Panc1 (cell line): ENCODE measurements around the gene TBC1D12. TPM values are rescaled to one million over a fixed set of nuclear protein-coding genes. Genes with fewer than 3 reads are reported as not detected.

Experiments
- ATAC-seq: fragments of 200-7000 bp; cut with Tn5 transposase; 2 replicates; pipeline ENCODE4 v1.9.1; 2020; ENCODE audit warnings: mild to moderate bottlenecking, moderate library complexity
- BruUV-seq: library from RNA; stranded (reverse); fragments of 400-500 nt; replicated peaks from 2 replicates; lab custom pipeline; 2021; lab: Mats Ljungman, UMichigan
- CTCF ChIA-PET: fragments of 300-600 bp; sonication (Branson Sonifier 250); formaldehyde crosslinking; loops from one replicate; lab custom pipeline; 2022; ENCODE audit warnings: antibody characterized with exemption; lab: Charles Lee
- POLR2A ChIA-PET: fragments of 300-600 bp; sonication (Branson Sonifier 250); formaldehyde crosslinking; loops from one replicate; lab custom pipeline; 2022; ENCODE audit warnings: antibody characterized with exemption; lab: Charles Lee
- DNase-seq: peaks from one replicate; pipeline ENCODE4 v3.0.0-alpha.2; 2010; ENCODE audit warnings: low read depth, low spot score
- H3K27ac ChIP-seq: 2 replicates; pipeline ENCODE4 v1.5.1; 2011; ENCODE audit warnings: mild to moderate bottlenecking, low read length, inconsistent platforms
- H3K27me3 ChIP-seq: fragments of 200-500 bp; sonication (Bioruptor generic); 2 replicates; pipeline ENCODE4 v1.6.0; 2014; ENCODE audit warnings: low read length, inconsistent platforms; ENCODE audit not compliant: control insufficient read depth, insufficient read depth
- H3K36me3 ChIP-seq: fragments of 200-500 bp; sonication (Bioruptor generic); 2 replicates; pipeline ENCODE4 v1.5.1; 2014; ENCODE audit warnings: inconsistent platforms, mild to moderate bottlenecking, low read length, moderate library complexity; ENCODE audit not compliant: control insufficient read depth, insufficient read depth
- H3K4me1 ChIP-seq: 2 replicates; pipeline ENCODE4 v1.5.1; 2011; ENCODE audit warnings: inconsistent platforms, mild to moderate bottlenecking, low read length, moderate library complexity; ENCODE audit not compliant: control insufficient read depth, insufficient read depth
- H3K4me3 ChIP-seq, 2 experiments: 2 replicates each; pipeline ENCODE4 v1.5.1; 2011 to 2012; ENCODE audit warnings: low read depth in 2 of 2, low read length in 2 of 2, mild to moderate bottlenecking in 2 of 2, inconsistent platforms in 1 of 2, moderate library complexity in 1 of 2
- H3K9me3 ChIP-seq: fragments of 200-500 bp; sonication (Bioruptor generic); 2 replicates; pipeline ENCODE4 v1.5.1; 2014; ENCODE audit warnings: low read depth, mild to moderate bottlenecking, inconsistent platforms, low read length, moderate library complexity; ENCODE audit not compliant: control insufficient read depth, insufficient read depth
- CTCF ChIP-seq: fragments of 450-650 bp; IDR thresholded peaks from 2 replicates; pipeline ENCODE4 v1.5.1; 2017; ENCODE audit warnings: mild to moderate bottlenecking
- POLR2AphosphoS5 ChIP-seq: IDR thresholded peaks from 2 replicates; pipeline ENCODE4 v1.6.1; 2012; ENCODE audit warnings: mild to moderate bottlenecking, low read depth, low read length, moderate library complexity
- REST ChIP-seq, 2 experiments: IDR thresholded peaks; 2 replicates each; pipeline ENCODE4 v1.6.1; 2011 to 2012; ENCODE audit warnings: low read depth in 2 of 2, control low read depth in 1 of 2, low read length in 1 of 2, mild to moderate bottlenecking in 1 of 2, moderate library complexity in 1 of 2; ENCODE audit not compliant: insufficient read depth in 1 of 2
- SIN3A ChIP-seq: IDR thresholded peaks from 2 replicates; pipeline ENCODE4 v1.6.1; 2012; ENCODE audit warnings: low read depth, mild to moderate bottlenecking, low read length, moderate library complexity, borderline replicate concordance; ENCODE audit not compliant: insufficient read depth
- TCF7L2 ChIP-seq: IDR thresholded peaks from 2 replicates; pipeline ENCODE4 v1.6.1; 2011; ENCODE audit warnings: mild to moderate bottlenecking, low read depth, low read length, inconsistent platforms
- in situ Hi-C: cut with HindIII; loops from 2 replicates; pipeline ENCODE4 v1.10.0; 2016; ENCODE audit warnings: low sequenced_read_pairs, low pct_unique_long_range_greater_than_20kb
- intact Hi-C: fragments of 100-400 bp; cut with micrococcal nuclease; formaldehyde crosslinking; loops from one replicate; pipeline ENCODE4 v1.10.0; 2022; ENCODE audit not compliant: unreplicated experiment
- total RNA-seq: library from RNA; stranded (reverse); gene quantifications from one replicate; pipeline ENCODE4 v1.2.1, GENCODE V29; 2021; ENCODE audit not compliant: unreplicated experiment

TBC1D12 gene
- total RNA-seq, 1 experiment from 2014 or later: 23.7 TPM

DNA sequence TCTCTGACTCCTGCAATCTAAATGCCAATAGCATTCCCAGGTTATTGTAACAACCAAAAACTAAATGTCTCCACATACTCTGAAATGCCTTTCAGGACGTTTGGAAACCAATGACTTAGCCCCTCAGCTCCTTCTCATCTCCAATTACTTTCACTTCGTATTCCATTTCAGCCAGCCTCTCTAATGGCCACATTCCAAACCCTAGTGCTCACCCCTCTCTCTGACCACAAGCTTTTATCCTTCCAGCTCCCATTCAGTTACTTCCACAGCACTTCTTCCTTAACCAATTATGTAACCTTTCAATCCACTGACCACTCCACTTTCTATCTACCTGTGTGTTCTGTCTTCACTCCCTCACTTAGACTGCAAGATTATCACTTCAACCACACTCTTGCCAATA is 43.9 kb upstream of the TBC1D12 start:
- BruUV-seq: no TSS peak
- intact Hi-C loops (no loop called here), in situ Hi-C loops (no loop called here)
- Histone ChIP-seq H3K4me1 (peaks cover 25% of the 10 kb centered on the region), H3K27ac (peak overlapping the region; percentile 44), H3K27me3 (no peaks in the 10 kb centered on the region), H3K36me3 (peaks cover 49% of the 10 kb centered on the region), H3K4me3 (no peak overlapping the region), H3K9me3 (no peaks in the 10 kb centered on the region)
- POLR2A ChIA-PET: no interaction called here
- no peak for DNase-seq
- CTCF ChIA-PET: interaction anchor here (0.5 kb wide), 1 partner anchor 68 kb away, joined by 5 read pairs; no protein-coding TSS in a partner anchor
- no peak for TF ChIP-seq POLR2AphosphoS5
- TF ChIP-seq TCF7L2: no peak
- TF ChIP-seq SIN3A: no peak
- no peak for TF ChIP-seq CTCF
- no peak for TF ChIP-seq REST (IDR thresholded peaks at IDR 0.05; ENCODE audit: insufficient read depth in 1 of 2, low read depth in 2 of 2, low read length in 1 of 2)
- no peak for ATAC-seq

GRCh38 chr10:94361171-94361794 is 41.1 kb upstream of the TBC1D12 start:
- intact Hi-C loops: loop anchor here (5.0 kb wide), 1 partner anchor 81 kb away; no protein-coding TSS in a partner anchor
- BruUV-seq: no TSS peak
- Histone ChIP-seq H3K27me3 (no peaks in the 10 kb centered on the region), H3K4me3 (peak overlapping the region; percentile 83 to 86), H3K36me3 (peaks cover 24% of the 10 kb centered on the region), H3K4me1 (peaks cover 25% of the 10 kb centered on the region), H3K27ac (peak overlapping the region; percentile 98), H3K9me3 (no peaks in the 10 kb centered on the region)
- no peak for DNase-seq
- no peak for ATAC-seq
- in situ Hi-C loops: no loop called here
- no peak for TF ChIP-seq SIN3A
- no peak for TF ChIP-seq CTCF
- no peak for TF ChIP-seq POLR2AphosphoS5
- TF ChIP-seq TCF7L2: no peak
- TF ChIP-seq REST (IDR thresholded peaks at IDR 0.05; ENCODE audit: insufficient read depth in 1 of 2, low read depth in 2 of 2, low read length in 1 of 2): no peak
- CTCF ChIA-PET: no interaction called here
- POLR2A ChIA-PET: interaction anchor here (0.6 to 0.8 kb wide), 2 partner anchors 28 to 41 kb away, joined by 5 to 11 read pairs; partner anchors contain the start of gene TBC1D12
